ENCODE results near the gene CCK. TPM values are rescaled to one million over a fixed set of nuclear protein-coding genes. Genes with fewer than 3 reads are reported as not detected.

CCK gene
- total RNA-seq (under 1 TPM in 1 of 2 donors, not detected in 1; 0.28 TPM), polyA plus RNA-seq (1 to 10 TPM in 1 of 2 donors, under 1 TPM in 1; 0.41 to 1.2 TPM)
- long read RNA-seq, donor 1 = 0 reads
- long read RNA-seq, donor 2, partial matches to known transcripts = 0 of 1 reads
- long read RNA-seq, donor 2, other reads (novel, unspliced or antisense) = 0 of 1 reads
- long read RNA-seq, donor 3 = 0 reads
- long read RNA-seq, donor 4 = 0 reads
- long read RNA-seq, donor 5 = 0 reads

- Histone ChIP-seq H3K36me3 (ENCODE audit: control insufficient read depth in 4 of 4, insufficient read depth in 4 of 4, low read length in 4 of 4) (no peaks in the 10 kb centered on the region), H3K4me3 (no peak within 1 kb of the TSS), H3K9me3 (ENCODE audit: control insufficient read depth in 4 of 4, insufficient read depth in 3 of 4, low read length in 3 of 4) (peaks cover 0 to 7% (median 0%) of the 10 kb centered on the region in 4 donors), H3K4me1 (ENCODE audit: control insufficient read depth in 5 of 5, insufficient read depth in 5 of 5, low read length in 5 of 5) (peaks cover 0 to 11% (median 0%) of the 10 kb centered on the region in 5 donors), H3K27me3 (ENCODE audit: control insufficient read depth in 3 of 3, insufficient read depth in 3 of 3, low read length in 2 of 3) (peaks cover 6 to 76% (median 58%) of the 10 kb centered on the region in 3 donors), H3K27ac (ENCODE audit: low read depth in 1 of 2, low read length in 1 of 2) (no peak within 1 kb of the TSS), H3K9ac (ENCODE audit: insufficient read depth in 1 of 2, low read length in 2 of 2) (no peak within 1 kb of the TSS)
- 57 to 58% methylated on average over 16 of the region's 16 CpGs for WGBS, 2 donors
- ATAC-seq (ENCODE audit: insufficient read depth, low FRiP score) = no peak
- DNase-seq = no peak
- no peak for TF ChIP-seq CTCF (IDR thresholded peaks at IDR 0.05; ENCODE audit: control extremely low read depth, extremely low read depth)
Observed at GRCh38 chr3:42266085-42266484, at the start of gene CCK. TSS of gene CCK (minus strand) at chr3:42266185. CDS start at chr3:42263630, 2,555 bp downstream.

DNA sequence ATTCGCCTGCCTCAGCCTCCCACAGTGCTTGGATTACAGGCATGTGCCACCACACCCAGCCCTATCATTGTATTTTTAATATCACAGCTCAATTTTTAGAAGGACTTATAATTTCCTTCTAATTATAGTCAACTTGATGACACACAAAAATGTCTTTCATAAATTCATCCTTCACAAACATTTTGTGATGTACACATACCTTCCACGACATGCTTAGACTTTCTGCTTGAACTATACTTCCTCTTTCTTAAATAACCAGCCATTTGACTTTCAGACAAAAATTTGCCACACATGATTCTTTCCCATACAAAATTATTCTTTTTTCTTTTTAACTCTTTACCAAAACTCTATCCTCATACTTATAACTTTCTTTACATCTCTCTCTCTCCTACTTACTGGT is 48.4 kb upstream of the CCK start:
- no peaks in the 10 kb centered on the region for H3K27me3 ChIP-seq (ENCODE audit: control insufficient read depth in 3 of 3, insufficient read depth in 3 of 3, low read length in 2 of 3)
- DNase-seq (no peak), ATAC-seq (ENCODE audit: insufficient read depth, low FRiP score) (no peak)
- no peak overlapping the region for H3K4me3 ChIP-seq
- no peak overlapping the region for H3K27ac ChIP-seq (ENCODE audit: low read depth in 1 of 2, low read length in 1 of 2)
- no peak for TF ChIP-seq CTCF (IDR thresholded peaks at IDR 0.05; ENCODE audit: control extremely low read depth, extremely low read depth)
- 63 to 67% methylated on average over 2 of the region's 2 CpGs for WGBS, 2 donors
- H3K4me1 ChIP-seq (ENCODE audit: control insufficient read depth in 5 of 5, insufficient read depth in 5 of 5, low read length in 5 of 5) = no peaks in the 10 kb centered on the region
- no peak overlapping the region for H3K9ac ChIP-seq (ENCODE audit: insufficient read depth in 1 of 2, low read length in 2 of 2)
- H3K9me3 ChIP-seq (ENCODE audit: control insufficient read depth in 4 of 4, insufficient read depth in 3 of 4, low read length in 3 of 4) = peaks cover 0 to 2% (median 0%) of the 10 kb centered on the region in 4 donors
- H3K36me3 ChIP-seq (ENCODE audit: control insufficient read depth in 4 of 4, insufficient read depth in 4 of 4, low read length in 4 of 4) = no peaks in the 10 kb centered on the region

DNA sequence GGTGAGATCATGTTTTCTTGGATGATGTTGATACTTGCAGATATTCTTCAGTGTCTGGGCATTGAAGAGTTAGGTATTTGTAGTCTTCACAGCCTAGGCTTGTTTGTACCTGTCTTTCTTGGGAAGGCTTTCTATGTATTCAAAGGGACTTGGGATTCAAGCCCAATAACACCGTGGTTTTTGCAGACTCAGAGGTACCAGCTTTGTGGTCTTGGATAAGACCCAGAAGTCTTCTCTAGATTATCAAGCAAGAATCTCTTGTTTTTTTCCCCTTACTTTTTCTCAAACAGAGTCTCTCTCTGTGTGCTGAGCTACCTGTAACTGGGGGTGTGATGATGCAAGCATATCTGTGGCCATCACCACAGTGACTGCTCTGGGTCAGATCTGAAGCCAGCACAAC is 42.7 kb upstream of the CCK start:
- WGBS, 2 donors = 78 to 86% methylated on average over 1 of the region's 1 CpG
- no peak for DNase-seq
- Histone ChIP-seq H3K27ac (ENCODE audit: low read depth in 1 of 2, low read length in 1 of 2) (no peak overlapping the region), H3K36me3 (ENCODE audit: control insufficient read depth in 4 of 4, insufficient read depth in 4 of 4, low read length in 4 of 4) (no peaks in the 10 kb centered on the region), H3K9ac (ENCODE audit: insufficient read depth in 1 of 2, low read length in 2 of 2) (no peak overlapping the region), H3K27me3 (ENCODE audit: control insufficient read depth in 3 of 3, insufficient read depth in 3 of 3, low read length in 2 of 3) (no peaks in the 10 kb centered on the region), H3K4me1 (ENCODE audit: control insufficient read depth in 5 of 5, insufficient read depth in 5 of 5, low read length in 5 of 5) (no peaks in the 10 kb centered on the region), H3K9me3 (ENCODE audit: control insufficient read depth in 4 of 4, insufficient read depth in 3 of 4, low read length in 3 of 4) (peaks cover 0 to 2% (median 0%) of the 10 kb centered on the region in 4 donors), H3K4me3 (no peak overlapping the region)
- no peak for TF ChIP-seq CTCF (IDR thresholded peaks at IDR 0.05; ENCODE audit: control extremely low read depth, extremely low read depth)
- ATAC-seq (ENCODE audit: insufficient read depth, low FRiP score) = no peak

DNA sequence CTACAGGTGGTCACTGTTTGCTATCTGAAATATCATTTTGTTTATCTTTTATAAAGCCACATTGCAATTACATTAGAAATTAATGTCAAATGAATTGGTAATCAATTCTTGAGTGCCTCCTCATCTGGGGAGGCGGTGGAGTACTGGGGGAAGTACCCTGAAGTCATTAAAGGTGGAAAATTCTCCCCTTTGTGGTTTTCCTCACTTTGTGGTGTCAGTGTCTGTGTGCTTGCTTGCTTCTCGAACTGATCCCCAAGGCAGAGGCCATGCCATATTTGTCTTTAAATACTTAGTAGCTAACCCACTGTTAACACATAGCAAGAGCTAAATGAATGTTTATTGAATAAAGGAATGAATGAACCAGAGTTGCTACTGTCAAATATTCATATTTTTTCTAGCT is 40.5 kb upstream of the CCK start:
- ATAC-seq (ENCODE audit: insufficient read depth, low FRiP score) (no peak), DNase-seq (no peak)
- H3K27ac ChIP-seq (ENCODE audit: low read depth in 1 of 2, low read length in 1 of 2) = no peak overlapping the region
- WGBS, 2 donors = 64 to 74% methylated on average over 2 of the region's 2 CpGs
- H3K4me3 ChIP-seq = no peak overlapping the region
- H3K9ac ChIP-seq (ENCODE audit: insufficient read depth in 1 of 2, low read length in 2 of 2) = no peak overlapping the region
- no peaks in the 10 kb centered on the region for H3K27me3 ChIP-seq (ENCODE audit: control insufficient read depth in 3 of 3, insufficient read depth in 3 of 3, low read length in 2 of 3)
- H3K9me3 ChIP-seq (ENCODE audit: control insufficient read depth in 4 of 4, insufficient read depth in 3 of 4, low read length in 3 of 4) = peaks cover 0 to 2% (median 0%) of the 10 kb centered on the region in 4 donors
- TF ChIP-seq CTCF (IDR thresholded peaks at IDR 0.05; ENCODE audit: control extremely low read depth, extremely low read depth) = no peak
- no peaks in the 10 kb centered on the region for H3K4me1 ChIP-seq (ENCODE audit: control insufficient read depth in 5 of 5, insufficient read depth in 5 of 5, low read length in 5 of 5)
- H3K36me3 ChIP-seq (ENCODE audit: control insufficient read depth in 4 of 4, insufficient read depth in 4 of 4, low read length in 4 of 4) = no peaks in the 10 kb centered on the region
